Smooth muscle cell (in vitro differentiated cells): ENCODE results near the gene PTPRG. TPM values are rescaled to one million over a fixed set of nuclear protein-coding genes. Genes with fewer than 3 reads are reported as not detected.
A peak's percentile ranks its signal among the peaks of the same experiment; 100 is the strongest.

Experiments used
- DNase-seq: peaks from one replicate; lab custom pipeline; 2025; ENCODE audit not compliant: unreplicated experiment; lab: John Stamatoyannopoulos, UW
- H2AFZ ChIP-seq: fragments of 200-600 bp; sonication (generic); 2 replicates; pipeline ENCODE4 v1.6.0; 2016; ENCODE audit warnings: antibody characterized with exemption, low read depth, mild to moderate bottlenecking
- H3F3A ChIP-seq: fragments of 200-600 bp; sonication (generic); 2 replicates; pipeline ENCODE4 v1.6.0; 2017; ENCODE audit warnings: antibody characterized with exemption, low read depth
- H3K27ac ChIP-seq: fragments of 200-600 bp; sonication (generic); 2 replicates; pipeline ENCODE4 v1.5.1; 2016; ENCODE audit warnings: low read depth, mild to moderate bottlenecking
- H3K27me3 ChIP-seq: fragments of 200-600 bp; sonication (generic); 2 replicates; pipeline ENCODE4 v1.6.1; 2016; ENCODE audit warnings: low read depth, mild to moderate bottlenecking
- H3K36me3 ChIP-seq: fragments of 200-600 bp; sonication (generic); 2 replicates; pipeline ENCODE4 v1.5.1; 2016; ENCODE audit warnings: low read depth
- H3K4me1 ChIP-seq: fragments of 200-600 bp; sonication (generic); 2 replicates; pipeline ENCODE4 v1.5.1; 2016; ENCODE audit warnings: low read depth
- H3K4me2 ChIP-seq: fragments of 200-600 bp; sonication (generic); 2 replicates; pipeline ENCODE4 v1.6.0; 2016; ENCODE audit warnings: mild to moderate bottlenecking
- H3K4me3 ChIP-seq: fragments of 200-600 bp; sonication (generic); 2 replicates; pipeline ENCODE4 v1.5.1; 2016; ENCODE audit warnings: mild to moderate bottlenecking
- H3K79me2 ChIP-seq: fragments of 200-600 bp; sonication (generic); 2 replicates; pipeline ENCODE4 v1.6.0; 2016; ENCODE audit warnings: low read depth, mild to moderate bottlenecking
- H3K9ac ChIP-seq: fragments of 200-600 bp; sonication (generic); 2 replicates; pipeline ENCODE4 v1.6.0; 2016; ENCODE audit warnings: low read depth
- H3K9me3 ChIP-seq: fragments of 200-600 bp; sonication (generic); replicated peaks from 2 replicates; pipeline ENCODE4 v1.5.1; 2016; ENCODE audit warnings: low read depth
- H4K20me1 ChIP-seq: fragments of 200-600 bp; sonication (generic); 2 replicates; pipeline ENCODE4 v1.6.0; 2016; ENCODE audit warnings: low read depth
- WGBS: methylation state at CpG from one replicate; pipeline ENCODE4 v1.1.7; 2016; ENCODE audit warnings: low lambda C conversion rate; 5-methylcytosine and 5-hydroxymethylcytosine counted together
- polyA plus RNA-seq: library from polyadenylated mRNA; unstranded; fragments of >200 nt; fragmentation: Nextera tagmentation; extraction: Ambion mirVana; gene quantifications from 2 replicates; pipeline ENCODE4 v1.2.1, GENCODE V29; 2016
- total RNA-seq: library from RNA; depleted of rRNA; stranded (reverse); fragments of >200 nt; gene quantifications from 2 replicates; pipeline ENCODE4 v1.2.3, GENCODE V29; 2014
- TF ChIP-seq, protein P1 (sequence below): fragments of 200-600 bp; sonication (generic); IDR thresholded peaks from 2 replicates; pipeline ENCODE4 v1.5.1; 2017; ENCODE audit warnings: borderline replicate concordance, mild to moderate bottlenecking, antibody characterized with exemption; ENCODE audit not compliant: insufficient read depth, poor library complexity, severe bottlenecking

The PTPRG gene
- total and polyA plus RNA-seq, 2 experiments from 2014 or later: 21.2 to 87.3 TPM

DNA sequence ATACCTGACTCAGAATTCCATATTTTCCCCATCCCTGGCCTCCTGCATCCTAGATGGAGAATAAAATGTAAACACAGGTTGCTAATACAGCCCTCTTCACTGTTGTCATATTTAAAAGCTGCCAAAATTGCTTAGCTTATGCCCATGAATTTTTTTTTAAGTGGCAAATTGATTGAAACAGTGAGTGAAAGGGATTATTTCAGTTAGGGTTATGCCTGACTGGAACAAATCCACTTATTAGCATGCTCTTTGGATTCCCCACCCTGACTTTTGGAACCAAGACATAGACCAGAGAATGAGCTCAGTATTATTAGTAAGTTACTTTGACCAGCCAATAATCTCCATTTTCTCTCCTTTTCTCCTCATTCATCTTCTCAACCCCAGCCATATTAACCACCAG, 567.3 kb downstream of the PTPRG start:
- no peak overlapping the region for H3K9ac ChIP-seq
- H3F3A ChIP-seq: no peaks in the 10 kb centered on the region
- H4K20me1 ChIP-seq: peaks cover 19% of the 10 kb centered on the region
- no peaks in the 10 kb centered on the region for H3K9me3 ChIP-seq
- no peaks in the 10 kb centered on the region for H3K79me2 ChIP-seq
- H3K4me3 ChIP-seq: no peak overlapping the region
- H3K36me3 ChIP-seq: no peaks in the 10 kb centered on the region
- H3K27ac ChIP-seq: no peak overlapping the region
- no peak overlapping the region for H2AFZ ChIP-seq
- no peaks in the 10 kb centered on the region for H3K27me3 ChIP-seq
- peaks cover 7% of the 10 kb centered on the region for H3K4me1 ChIP-seq
- no peak overlapping the region for H3K4me2 ChIP-seq
- no peak for DNase-seq
- TF ChIP-seq, protein P1, sequence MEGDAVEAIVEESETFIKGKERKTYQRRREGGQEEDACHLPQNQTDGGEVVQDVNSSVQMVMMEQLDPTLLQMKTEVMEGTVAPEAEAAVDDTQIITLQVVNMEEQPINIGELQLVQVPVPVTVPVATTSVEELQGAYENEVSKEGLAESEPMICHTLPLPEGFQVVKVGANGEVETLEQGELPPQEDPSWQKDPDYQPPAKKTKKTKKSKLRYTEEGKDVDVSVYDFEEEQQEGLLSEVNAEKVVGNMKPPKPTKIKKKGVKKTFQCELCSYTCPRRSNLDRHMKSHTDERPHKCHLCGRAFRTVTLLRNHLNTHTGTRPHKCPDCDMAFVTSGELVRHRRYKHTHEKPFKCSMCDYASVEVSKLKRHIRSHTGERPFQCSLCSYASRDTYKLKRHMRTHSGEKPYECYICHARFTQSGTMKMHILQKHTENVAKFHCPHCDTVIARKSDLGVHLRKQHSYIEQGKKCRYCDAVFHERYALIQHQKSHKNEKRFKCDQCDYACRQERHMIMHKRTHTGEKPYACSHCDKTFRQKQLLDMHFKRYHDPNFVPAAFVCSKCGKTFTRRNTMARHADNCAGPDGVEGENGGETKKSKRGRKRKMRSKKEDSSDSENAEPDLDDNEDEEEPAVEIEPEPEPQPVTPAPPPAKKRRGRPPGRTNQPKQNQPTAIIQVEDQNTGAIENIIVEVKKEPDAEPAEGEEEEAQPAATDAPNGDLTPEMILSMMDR: no peak

DNA sequence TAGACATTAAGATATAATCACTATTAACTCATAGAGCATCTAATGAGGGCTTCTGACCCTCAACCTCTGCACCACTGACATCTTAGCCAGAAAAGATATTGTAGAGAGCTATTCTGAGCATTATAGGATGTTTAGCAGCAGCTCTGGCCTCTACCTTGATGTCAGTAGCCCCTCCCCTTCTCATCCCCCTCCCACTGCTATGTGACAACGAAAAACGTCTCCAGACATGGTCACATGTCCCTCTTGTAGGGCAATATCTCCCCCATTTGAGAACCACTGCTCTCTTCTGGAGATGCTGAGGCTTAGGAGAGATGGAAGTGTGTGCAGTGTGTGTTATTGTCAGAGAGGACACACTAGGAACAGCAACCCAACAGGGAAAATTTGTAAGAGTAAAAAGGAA, 569.7 kb downstream of the PTPRG start:
- no peak for DNase-seq
- H3K4me3 ChIP-seq: no peak overlapping the region
- WGBS: 57% methylated on average over 2 of the region's 2 CpGs
- H3K79me2 ChIP-seq: no peaks in the 10 kb centered on the region
- H3K4me1 ChIP-seq: peaks cover 7% of the 10 kb centered on the region
- TF ChIP-seq, protein P1: no peak
- no peaks in the 10 kb centered on the region for H3K27me3 ChIP-seq
- peaks cover 19% of the 10 kb centered on the region for H4K20me1 ChIP-seq
- no peak overlapping the region for H3K27ac ChIP-seq
- no peak overlapping the region for H2AFZ ChIP-seq
- no peak overlapping the region for H3K4me2 ChIP-seq
- H3K9me3 ChIP-seq: no peaks in the 10 kb centered on the region
- no peak overlapping the region for H3K9ac ChIP-seq
- no peaks in the 10 kb centered on the region for H3K36me3 ChIP-seq
- H3F3A ChIP-seq: no peaks in the 10 kb centered on the region

DNA sequence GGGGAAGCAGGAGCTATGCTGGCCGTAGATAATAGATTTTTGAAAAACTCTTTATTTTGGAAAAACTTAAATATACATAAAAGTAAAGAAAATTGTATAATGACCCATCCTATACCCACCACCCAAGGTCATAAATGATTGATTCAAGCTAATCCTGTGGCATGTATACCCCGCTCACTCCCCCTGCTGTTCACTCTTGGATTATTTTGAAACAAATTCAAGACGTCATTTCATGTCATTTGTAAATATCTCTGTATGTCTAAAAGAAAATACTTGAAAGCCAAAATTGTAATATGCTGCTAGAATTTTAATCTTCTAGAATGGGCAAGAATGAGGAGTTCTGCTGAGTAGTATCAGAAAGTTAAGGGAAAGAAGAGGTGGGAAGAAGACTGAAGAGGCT, 570.2 kb downstream of the PTPRG start:
- no peak for DNase-seq
- no peak overlapping the region for H3K9ac ChIP-seq
- no peaks in the 10 kb centered on the region for H3F3A ChIP-seq
- WGBS: 80% methylated on average over 3 of the region's 3 CpGs
- TF ChIP-seq, protein P1: peak; percentile 51
- H3K79me2 ChIP-seq: no peaks in the 10 kb centered on the region
- no peak overlapping the region for H3K27ac ChIP-seq
- peaks cover 19% of the 10 kb centered on the region for H4K20me1 ChIP-seq
- H3K27me3 ChIP-seq: no peaks in the 10 kb centered on the region
- no peak overlapping the region for H2AFZ ChIP-seq
- no peak overlapping the region for H3K4me2 ChIP-seq
- H3K9me3 ChIP-seq: no peaks in the 10 kb centered on the region
- H3K36me3 ChIP-seq: no peaks in the 10 kb centered on the region
- H3K4me3 ChIP-seq: no peak overlapping the region
- peaks cover 7% of the 10 kb centered on the region for H3K4me1 ChIP-seq

DNA sequence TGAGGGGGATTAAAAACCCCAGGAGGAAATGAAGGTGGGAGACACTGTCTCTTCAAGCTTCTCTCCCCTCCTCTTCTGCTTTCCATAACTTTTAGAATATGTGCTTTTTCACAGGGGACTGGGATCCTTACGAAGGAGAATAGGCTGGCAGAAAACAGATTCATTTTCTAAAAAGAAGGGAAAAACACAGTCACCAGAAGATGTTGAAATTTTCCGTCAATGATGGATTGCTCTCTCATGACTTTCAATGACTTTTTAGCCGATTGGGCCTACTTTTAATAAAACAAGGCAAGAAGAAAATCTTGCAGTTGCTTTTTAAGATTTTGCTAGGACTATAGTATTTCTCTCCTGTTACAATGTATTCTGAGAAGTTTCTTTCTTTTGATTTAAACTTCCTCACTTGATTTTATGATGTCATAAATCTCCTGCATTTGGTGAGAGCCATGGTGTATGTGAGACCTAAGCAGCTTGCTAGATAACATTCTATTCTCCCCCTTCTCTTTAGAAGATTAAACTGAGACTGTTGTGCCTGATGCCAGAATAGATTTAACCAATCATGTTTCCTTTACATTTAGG, 570.7 kb downstream of the PTPRG start:
- H3F3A ChIP-seq: no peaks in the 10 kb centered on the region
- H2AFZ ChIP-seq: no peak overlapping the region
- no peak overlapping the region for H3K9ac ChIP-seq
- TF ChIP-seq, protein P1: no peak
- no peaks in the 10 kb centered on the region for H3K36me3 ChIP-seq
- no peaks in the 10 kb centered on the region for H3K79me2 ChIP-seq
- peaks cover 7% of the 10 kb centered on the region for H3K4me1 ChIP-seq
- no peak overlapping the region for H3K4me2 ChIP-seq
- 68% methylated on average over 3 of the region's 3 CpGs for WGBS
- no peak overlapping the region for H3K27ac ChIP-seq
- H4K20me1 ChIP-seq: peaks cover 20% of the 10 kb centered on the region
- DNase-seq: no peak
- H3K4me3 ChIP-seq: no peak overlapping the region
- no peaks in the 10 kb centered on the region for H3K27me3 ChIP-seq
- no peaks in the 10 kb centered on the region for H3K9me3 ChIP-seq
